IPS DF 19.7 (cell line): ENCODE measurements around the gene TAF1B.
"Not testable (repeated sequence)": the region's sequence is repeated elsewhere in the genome, so short reads cannot be mapped to it uniquely, and the experiment has no call there.

ENCODE experiments used
- DNase-seq: peaks from one replicate; pipeline ENCODE4 v3.0.0-alpha.2; 2013; ENCODE audit warnings: low read depth, low spot score

TAF1B gene

GRCh38 chr2:9879455-9880194, 36.4 kb downstream of the TAF1B start:
- DNase-seq, result no peak

- no peak for DNase-seq
Measured at GRCh38 chr2:9883897-9884296, 40.6 kb downstream of the TAF1B start.

- no peak for DNase-seq
Measured at GRCh38 chr2:9884436-9884835, 41.2 kb downstream of the TAF1B start.

GRCh38 chr2:9885036-9885684, 41.9 kb downstream of the TAF1B start:
- no peak for DNase-seq

GRCh38 chr2:9887513-9887912, 44.2 kb downstream of the TAF1B start:
- no peak for DNase-seq

GRCh38 chr2:9889812-9890261, 46.6 kb downstream of the TAF1B start:
- no peak for DNase-seq

- no peak for DNase-seq
Measured at GRCh38 chr2:9892236-9892635, 49.0 kb downstream of the TAF1B start.

- no peak for DNase-seq
Measured at GRCh38 chr2:9895669-9896590, 52.7 kb downstream of the TAF1B start.

GRCh38 chr2:9897331-9897737, 54.1 kb downstream of the TAF1B start:
- DNase-seq, result no peak

- DNase-seq, result no peak
Measured at GRCh38 chr2:9897846-9898245, 54.6 kb downstream of the TAF1B start.

GRCh38 chr2:9905413-9905812, 62.1 kb downstream of the TAF1B start:
- DNase-seq, result no peak

- no peak for DNase-seq
Measured at GRCh38 chr2:9907402-9907801, 64.1 kb downstream of the TAF1B start.

GRCh38 chr2:9908639-9909038, 65.4 kb downstream of the TAF1B start:
- no peak for DNase-seq

- DNase-seq, result no peak
Measured at GRCh38 chr2:9909106-9909505, 65.8 kb downstream of the TAF1B start.

GRCh38 chr2:9910699-9911098, 67.4 kb downstream of the TAF1B start:
- DNase-seq, result no peak

GRCh38 chr2:9912468-9912867, 69.2 kb downstream of the TAF1B start:
- no peak for DNase-seq

GRCh38 chr2:9914384-9915065, 71.3 kb downstream of the TAF1B start:
- DNase-seq, result no peak

GRCh38 chr2:9918275-9918674, 75.0 kb downstream of the TAF1B start:
- DNase-seq, result no peak

GRCh38 chr2:9919512-9919911, 76.2 kb downstream of the TAF1B start:
- DNase-seq, result no peak

GRCh38 chr2:9927020-9927419, 83.7 kb downstream of the TAF1B start:
- DNase-seq, result not testable (repeated sequence)

- no peak for DNase-seq
Measured at GRCh38 chr2:9937258-9937657, 94.0 kb downstream of the TAF1B start.

GRCh38 chr2:9937968-9938367, 94.7 kb downstream of the TAF1B start:
- no peak for DNase-seq
